Kidney (tissue), 14 donors: ENCODE data around the gene ANKRD44. TPM values are rescaled to one million over a fixed set of nuclear protein-coding genes. Genes with fewer than 3 reads are reported as not detected.
A peak's percentile ranks its signal among the peaks of the same experiment; 100 is the strongest.

Source experiments
- DNase-seq, 5 donors: peaks; one replicate each; pipeline ENCODE4 v3.0.0-alpha.2; 2013 to 2020
- FAIRE-seq: peaks from 2 replicates; lab custom pipeline; 2012; peaks lifted over from hg19 to GRCh38; lab: Jason Lieb, UNC
- H3K27ac ChIP-seq, 2 donors: one replicate each; pipeline ENCODE4 v1.7.0; 2013; ENCODE audit warnings: low read depth in 2 of 2, low read length in 2 of 2, inconsistent platforms in 1 of 2
- H3K27me3 ChIP-seq: one replicate; pipeline ENCODE4 v1.7.1; 2013; ENCODE audit warnings: low read length, inconsistent platforms; ENCODE audit not compliant: control insufficient read depth, insufficient read depth
- H3K36me3 ChIP-seq, 3 donors: one replicate each; pipeline versions ENCODE4 v1.7.0 to v1.7.1; 2013; ENCODE audit warnings: low read length in 3 of 3, control low read depth in 1 of 3, inconsistent platforms in 1 of 3; ENCODE audit not compliant: insufficient read depth in 3 of 3, control insufficient read depth in 2 of 3
- H3K4me1 ChIP-seq, 3 donors: one replicate each; pipeline versions ENCODE4 v1.7.0 to v1.7.1; 2013; ENCODE audit warnings: low read length in 3 of 3, inconsistent platforms in 1 of 3, low read depth in 1 of 3; ENCODE audit not compliant: control insufficient read depth in 2 of 3, insufficient read depth in 2 of 3
- H3K4me3 ChIP-seq, 3 donors: one replicate each; pipeline versions ENCODE4 v1.7.0 to v1.8.1; 2013; ENCODE audit warnings: low read length in 3 of 3, control low read depth in 1 of 3, inconsistent platforms in 1 of 3
- H3K9ac ChIP-seq, 3 donors: one replicate each; pipeline versions ENCODE4 v1.7.0 to v1.7.1; 2013; ENCODE audit warnings: low read length in 3 of 3, control low read depth in 1 of 3, inconsistent platforms in 1 of 3
- H3K9me3 ChIP-seq, 3 donors: one replicate each; pipeline versions ENCODE4 v1.7.0 to v1.7.1; 2013; ENCODE audit warnings: low read length in 3 of 3, control low read depth in 1 of 3, inconsistent platforms in 1 of 3; ENCODE audit not compliant: control insufficient read depth in 2 of 3, insufficient read depth in 1 of 3
- CTCF ChIP-seq: IDR thresholded peaks from 3 replicates; pipeline ENCODE4 v1.5.1; 2012; ENCODE audit warnings: mild to moderate bottlenecking, moderate library complexity, borderline replicate concordance; ENCODE audit not compliant: insufficient read depth; ENCODE audit errors: extremely low read depth
- intact Hi-C: fragments of 100-400 bp; cut with DNase I; formaldehyde crosslinking; loops from one replicate; pipeline ENCODE4 v1.11.1; 2022
- polyA plus RNA-seq: library from polyadenylated mRNA; stranded (reverse); fragments of 350-450 nt; fragmentation: Illumina TruSeq; extraction: RNeasy Lipid Tissue Mini Kit (QIAGEN cat#74804); gene quantifications from one replicate; pipeline ENCODE4 v1.2.3, GENCODE V29; 2014; ENCODE audit warnings: low read depth, low replicate concordance; ENCODE audit not compliant: insufficient read depth
- total RNA-seq: library from RNA; stranded (reverse); fragmentation: NEBNext Ultra II Directional; extraction: Animal tissue kit (Norgen Biotek cat#: 25700); gene quantifications from one replicate; pipeline ENCODE4 v1.2.1, GENCODE V29; 2021
- donor health status: control.
- donor health status: control.
- donor health status: control.
- donor health status: control.
- donor health status: control.
- donor health status: DM: yes; HTN: yes; CAD: no.
- donor health status: Normal renal cell carcinoma (clear cell type).

Gene ANKRD44
- total and polyA plus RNA-seq, 2 donors from 2014 or later: 2.2 to 39.2 TPM

- TF ChIP-seq CTCF: no peak
- Histone ChIP-seq H3K36me3 (no peaks in the 10 kb centered on the region), H3K27me3 (no peaks in the 10 kb centered on the region), H3K9me3 (no peaks in the 10 kb centered on the region), H3K27ac (no peak overlapping the region), H3K9ac (no peak overlapping the region), H3K4me3 (no peak overlapping the region), H3K4me1 (peaks cover 0 to 6% (median 0%) of the 10 kb centered on the region in 3 donors)
- FAIRE-seq (no peak), DNase-seq (no peak)
- intact Hi-C loops: no loop called here
Observed at GRCh38 chr2:197167608-197168314, 142.8 kb downstream of the ANKRD44 start.

- FAIRE-seq (no peak), DNase-seq (peak in 1 of 5 donors; percentile 32)
- Histone ChIP-seq H3K9me3 (no peaks in the 10 kb centered on the region), H3K27ac (no peak overlapping the region), H3K27me3 (no peaks in the 10 kb centered on the region), H3K9ac (no peak overlapping the region), H3K36me3 (no peaks in the 10 kb centered on the region), H3K4me1 (peaks cover 0 to 6% (median 0%) of the 10 kb centered on the region in 3 donors), H3K4me3 (peak overlapping the region in 1 of 3 donors; percentile 11)
- intact Hi-C loops: no loop called here
- TF ChIP-seq CTCF: no peak
Observed at GRCh38 chr2:197165020-197165419, 145.6 kb downstream of the ANKRD44 start.

GRCh38 chr2:197164141-197164754, 146.3 kb downstream of the ANKRD44 start:
- Histone ChIP-seq H3K27me3 (no peaks in the 10 kb centered on the region), H3K9ac (no peak overlapping the region), H3K4me3 (peak overlapping the region in 2 of 3 donors; percentile 7 to 11), H3K27ac (no peak overlapping the region), H3K9me3 (no peaks in the 10 kb centered on the region), H3K4me1 (peaks cover 0 to 6% (median 0%) of the 10 kb centered on the region in 3 donors), H3K36me3 (no peaks in the 10 kb centered on the region)
- peak; percentile 59 to 80 (median 78) for DNase-seq
- intact Hi-C loops: no loop called here
- no peak for TF ChIP-seq CTCF
- no peak for FAIRE-seq
